PFSK-1 (cell line): ENCODE data around the gene ANKS1A.

Experiments used
- FOXP2 ChIP-seq: optimal IDR thresholded peaks from 2 replicates; pipeline ENCODE3; 2011; ENCODE audit warnings: borderline replicate concordance, control low read depth, inconsistent platforms; ENCODE audit not compliant: insufficient read depth; ENCODE audit errors: extremely low read length, extremely low read depth
- POLR2AphosphoS5 ChIP-seq: IDR thresholded peaks from 2 replicates; pipeline ENCODE4 v1.6.1; 2012; ENCODE audit warnings: low read depth, mild to moderate bottlenecking, control low read depth, low read length, moderate library complexity
- REST ChIP-seq, 2 experiments: IDR thresholded peaks; 2 replicates each; pipeline versions ENCODE4 v1.6.1 to v1.8.0; 2011 to 2012; ENCODE audit warnings: low read depth in 2 of 2, low read length in 2 of 2, control low read depth in 1 of 2, inconsistent platforms in 1 of 2, mild to moderate bottlenecking in 1 of 2, moderate library complexity in 1 of 2; ENCODE audit not compliant: insufficient read depth in 1 of 2
- SIN3A ChIP-seq: IDR thresholded peaks from 2 replicates; pipeline ENCODE4 v1.6.1; 2012; ENCODE audit warnings: mild to moderate bottlenecking, low read length, moderate library complexity, borderline replicate concordance; ENCODE audit not compliant: insufficient read depth
- TAF1 ChIP-seq: IDR thresholded peaks from 2 replicates; pipeline ENCODE4 v1.6.1; 2012; ENCODE audit warnings: low read length, control low read depth, borderline replicate concordance; ENCODE audit not compliant: insufficient read depth

The ANKS1A gene

GRCh38 chr6:35044761-35045421 lies 155.8 kb downstream of the ANKS1A start:
- no peak for TF ChIP-seq REST (IDR thresholded peaks at IDR 0.05; ENCODE audit: insufficient read depth in 1 of 2, low read depth in 2 of 2, low read length in 2 of 2)
- TF ChIP-seq SIN3A: 0 out of 2 replicates have a peak, but pooled peaks have one; percentile 2
- no peak for TF ChIP-seq POLR2AphosphoS5
- no peak for TF ChIP-seq FOXP2
- TF ChIP-seq TAF1: no peak

- TF ChIP-seq FOXP2: no peak
These were observed 157.0 kb downstream of the ANKS1A start for GRCh38 chr6:35046103-35046502.

- TF ChIP-seq FOXP2 (no peak), REST (IDR thresholded peaks at IDR 0.05; ENCODE audit: insufficient read depth in 1 of 2, low read depth in 2 of 2, low read length in 2 of 2) (no peak), SIN3A (no peak), POLR2AphosphoS5 (no peak), TAF1 (no peak)
These were observed 157.8 kb downstream of the ANKS1A start for GRCh38 chr6:35046862-35047261.

GRCh38 chr6:35047265-35048011 lies 158.4 kb downstream of the ANKS1A start:
- no peak for TF ChIP-seq FOXP2
- no peak for TF ChIP-seq POLR2AphosphoS5
- no peak for TF ChIP-seq SIN3A
- TF ChIP-seq REST (IDR thresholded peaks at IDR 0.05; ENCODE audit: insufficient read depth in 1 of 2, low read depth in 2 of 2, low read length in 2 of 2): no peak
- TF ChIP-seq TAF1: no peak

- TF ChIP-seq REST (IDR thresholded peaks at IDR 0.05; ENCODE audit: insufficient read depth in 1 of 2, low read depth in 2 of 2, low read length in 2 of 2): no peak
- TF ChIP-seq TAF1: no peak
- no peak for TF ChIP-seq POLR2AphosphoS5
- no peak for TF ChIP-seq SIN3A
- no peak for TF ChIP-seq FOXP2
These were observed 159.1 kb downstream of the ANKS1A start for GRCh38 chr6:35048031-35048613.
